Measurements from ENCODE around the gene RNFT1.
"Not testable (repeated sequence)": the region's sequence is repeated elsewhere in the genome, so short reads cannot be mapped to it uniquely, and the experiment has no call there.

DNA sequence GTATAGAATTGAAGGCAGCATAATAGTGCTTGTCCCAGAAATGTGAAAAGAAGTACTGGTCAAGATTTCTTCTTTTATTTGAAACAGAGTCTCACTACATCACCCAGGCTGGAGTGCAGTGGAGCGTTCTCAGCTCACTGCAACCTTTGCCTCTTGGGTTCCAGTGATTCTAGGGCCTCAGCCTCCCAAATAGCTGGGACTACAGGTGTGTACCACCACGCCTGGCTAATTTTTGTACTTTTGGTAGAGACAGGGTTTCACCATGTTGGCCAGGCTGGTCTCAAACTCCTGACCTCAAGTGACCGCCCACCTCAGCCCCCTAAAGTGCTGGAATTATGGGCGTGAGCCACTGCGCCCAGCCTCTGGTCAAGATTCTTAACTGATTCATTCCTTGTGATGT, 43.9 kb downstream of the RNFT1 start:
- TF ChIP-seq, protein P1, sequence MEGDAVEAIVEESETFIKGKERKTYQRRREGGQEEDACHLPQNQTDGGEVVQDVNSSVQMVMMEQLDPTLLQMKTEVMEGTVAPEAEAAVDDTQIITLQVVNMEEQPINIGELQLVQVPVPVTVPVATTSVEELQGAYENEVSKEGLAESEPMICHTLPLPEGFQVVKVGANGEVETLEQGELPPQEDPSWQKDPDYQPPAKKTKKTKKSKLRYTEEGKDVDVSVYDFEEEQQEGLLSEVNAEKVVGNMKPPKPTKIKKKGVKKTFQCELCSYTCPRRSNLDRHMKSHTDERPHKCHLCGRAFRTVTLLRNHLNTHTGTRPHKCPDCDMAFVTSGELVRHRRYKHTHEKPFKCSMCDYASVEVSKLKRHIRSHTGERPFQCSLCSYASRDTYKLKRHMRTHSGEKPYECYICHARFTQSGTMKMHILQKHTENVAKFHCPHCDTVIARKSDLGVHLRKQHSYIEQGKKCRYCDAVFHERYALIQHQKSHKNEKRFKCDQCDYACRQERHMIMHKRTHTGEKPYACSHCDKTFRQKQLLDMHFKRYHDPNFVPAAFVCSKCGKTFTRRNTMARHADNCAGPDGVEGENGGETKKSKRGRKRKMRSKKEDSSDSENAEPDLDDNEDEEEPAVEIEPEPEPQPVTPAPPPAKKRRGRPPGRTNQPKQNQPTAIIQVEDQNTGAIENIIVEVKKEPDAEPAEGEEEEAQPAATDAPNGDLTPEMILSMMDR (conservative IDR thresholded peaks at IDR 0.05; ENCODE audit: low read length) = not testable (repeated sequence)
- not testable (repeated sequence) for TF ChIP-seq EZH2phosphoT487 (IDR thresholded peaks at IDR 0.05; ENCODE audit: borderline replicate concordance, low read depth, low read length)
